Erythroblast (primary cell): ENCODE results near the gene DAZAP1.

ENCODE experiments used
- GATA1 ChIP-seq: IDR thresholded peaks from 2 replicates; pipeline ENCODE4 v1.6.1; 2011; ENCODE audit warnings: low read depth, mild to moderate bottlenecking, control low read depth, low read length, moderate library complexity
- POLR2A ChIP-seq: IDR thresholded peaks from 2 replicates; pipeline ENCODE4 v1.6.1; 2011; ENCODE audit warnings: mild to moderate bottlenecking, low read length

DNA sequence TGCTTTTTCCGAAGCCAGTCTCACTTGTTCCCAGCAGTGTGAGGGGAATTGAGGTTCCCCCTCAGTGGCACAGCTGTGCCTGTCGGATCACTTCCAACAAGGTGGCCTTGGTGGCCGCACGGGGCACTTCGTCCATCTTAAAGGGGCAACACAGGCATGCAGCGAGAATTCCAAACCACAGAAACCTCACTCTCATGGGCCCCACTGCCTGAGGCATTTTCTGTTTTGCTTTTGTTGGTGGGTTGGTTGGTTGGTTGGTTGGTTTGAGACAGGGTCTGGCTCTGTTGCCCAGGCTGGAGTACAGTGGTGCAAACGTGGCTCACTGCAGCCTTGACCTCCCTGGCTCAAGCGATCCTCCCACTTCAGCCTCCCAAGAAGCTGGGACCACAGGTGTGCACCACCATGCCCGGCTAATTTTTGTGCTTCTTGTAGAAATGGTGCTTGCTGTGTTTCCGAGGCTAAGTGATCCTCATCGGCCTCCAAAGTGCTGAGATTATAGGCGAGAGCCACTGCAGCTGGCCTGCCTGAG lies 27.4 kb upstream of the DAZAP1 start:
- no peak for TF ChIP-seq POLR2A
- no peak for TF ChIP-seq GATA1
